ENCODE results near the gene EFNB2.

DNA sequence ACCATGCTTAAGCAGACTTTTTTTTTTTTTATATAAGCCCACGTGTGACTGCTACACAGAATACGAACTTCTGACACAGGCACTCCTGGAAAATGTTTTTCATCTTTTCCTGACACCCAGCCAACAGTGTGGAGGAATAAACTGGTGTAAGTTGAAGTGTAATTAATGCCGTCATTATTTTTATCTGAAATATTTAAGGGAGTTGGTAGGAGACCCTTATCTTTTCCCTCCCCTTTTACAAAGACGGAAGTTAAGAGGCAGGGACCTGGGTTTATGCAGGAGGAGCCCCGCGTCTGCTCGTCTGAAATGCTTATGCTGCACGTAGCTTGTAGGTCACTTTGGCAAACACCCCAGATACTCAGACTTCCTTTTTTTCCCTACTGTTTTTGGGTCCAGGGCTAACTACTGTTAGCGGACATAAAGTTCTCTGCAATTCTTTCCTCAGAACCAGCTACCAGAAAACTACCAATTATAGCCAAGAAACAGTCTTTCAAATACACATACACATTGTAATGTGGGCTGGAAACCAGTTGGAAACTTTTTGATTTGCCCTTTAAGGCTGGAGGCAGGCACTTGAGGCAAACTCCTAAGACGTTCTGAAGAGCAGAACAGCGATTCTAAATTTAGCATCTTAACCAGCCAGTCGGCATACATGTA lies 50.8 kb downstream of the EFNB2 start:
- TF ChIP-seq CTCF (IDR thresholded peaks at IDR 0.05; ENCODE audit: low read length) (no peak), EZH2 (optimal IDR thresholded peaks at IDR 0.05; ENCODE audit: low read depth, low read length) (no peak)

Data from MM.1S (cell line).